HG02623 (cell line): ENCODE measurements around the gene SCMH1.

Experiments used
- ATAC-seq: cut with Tn5 transposase; IDR thresholded peaks from one replicate; pipeline ENCODE4 v1.9.1; 2021; ENCODE audit warnings: moderate library complexity; ENCODE audit not compliant: unreplicated experiment

SCMH1 gene

DNA sequence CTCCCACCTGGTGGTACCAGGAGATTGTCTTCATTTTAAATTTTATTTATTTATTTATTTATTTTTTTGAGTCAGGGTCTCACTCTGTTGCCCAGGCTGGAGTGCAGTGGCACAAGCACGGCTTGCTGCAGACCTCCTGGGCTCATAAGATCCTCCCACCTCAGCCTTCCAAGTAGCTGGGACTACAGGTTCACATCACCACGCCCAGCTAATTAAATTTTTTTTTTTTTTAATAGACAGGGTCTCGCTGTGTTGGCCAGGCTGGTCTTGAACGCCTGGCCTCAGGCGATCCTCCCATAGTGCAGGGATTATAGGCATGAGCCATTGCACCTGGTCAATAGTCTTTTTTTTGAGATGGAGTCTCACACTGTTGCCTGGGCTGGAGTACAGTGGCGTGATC lies 229.1 kb downstream of the SCMH1 start:
- ATAC-seq, result no peak

DNA sequence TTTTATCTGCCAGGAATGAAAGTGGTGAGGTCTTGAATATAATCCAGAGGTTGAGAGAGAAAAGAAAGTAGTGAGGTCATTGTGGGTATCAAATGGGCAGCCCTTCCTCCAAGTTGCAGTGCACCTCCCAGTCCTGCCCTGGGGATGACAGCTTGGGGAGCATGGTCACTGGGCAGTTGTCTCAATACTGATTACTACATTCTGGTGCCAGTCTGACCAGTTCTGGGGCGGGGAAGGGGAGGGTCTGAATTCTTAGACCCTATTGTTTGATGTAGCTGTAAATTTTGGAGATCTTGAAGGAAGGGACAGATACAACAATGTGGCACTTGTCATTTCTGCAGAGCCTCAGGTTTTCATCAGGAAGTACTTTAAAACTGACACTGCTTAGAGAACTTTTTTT lies 231.8 kb downstream of the SCMH1 start:
- no peak for ATAC-seq

DNA sequence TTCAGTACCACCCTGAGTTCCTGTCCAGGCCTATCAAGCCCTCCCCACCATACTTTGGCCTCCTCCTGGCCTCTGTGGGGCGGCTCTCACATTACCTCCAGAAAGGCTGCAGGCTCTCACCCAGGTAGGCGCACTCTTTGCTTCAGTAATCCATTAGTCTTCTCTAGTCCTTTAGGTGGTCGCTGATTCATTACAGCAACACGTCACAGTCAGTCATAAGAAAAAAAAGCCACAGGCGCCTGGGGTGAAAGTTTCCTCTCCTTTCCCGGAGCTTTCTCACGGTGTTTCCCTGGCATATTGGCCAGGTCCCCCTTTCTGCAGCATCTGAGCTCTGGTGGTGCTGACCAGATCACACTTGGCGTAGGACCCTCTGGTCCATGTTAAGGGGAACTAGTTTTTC lies 232.6 kb downstream of the SCMH1 start:
- no peak for ATAC-seq

DNA sequence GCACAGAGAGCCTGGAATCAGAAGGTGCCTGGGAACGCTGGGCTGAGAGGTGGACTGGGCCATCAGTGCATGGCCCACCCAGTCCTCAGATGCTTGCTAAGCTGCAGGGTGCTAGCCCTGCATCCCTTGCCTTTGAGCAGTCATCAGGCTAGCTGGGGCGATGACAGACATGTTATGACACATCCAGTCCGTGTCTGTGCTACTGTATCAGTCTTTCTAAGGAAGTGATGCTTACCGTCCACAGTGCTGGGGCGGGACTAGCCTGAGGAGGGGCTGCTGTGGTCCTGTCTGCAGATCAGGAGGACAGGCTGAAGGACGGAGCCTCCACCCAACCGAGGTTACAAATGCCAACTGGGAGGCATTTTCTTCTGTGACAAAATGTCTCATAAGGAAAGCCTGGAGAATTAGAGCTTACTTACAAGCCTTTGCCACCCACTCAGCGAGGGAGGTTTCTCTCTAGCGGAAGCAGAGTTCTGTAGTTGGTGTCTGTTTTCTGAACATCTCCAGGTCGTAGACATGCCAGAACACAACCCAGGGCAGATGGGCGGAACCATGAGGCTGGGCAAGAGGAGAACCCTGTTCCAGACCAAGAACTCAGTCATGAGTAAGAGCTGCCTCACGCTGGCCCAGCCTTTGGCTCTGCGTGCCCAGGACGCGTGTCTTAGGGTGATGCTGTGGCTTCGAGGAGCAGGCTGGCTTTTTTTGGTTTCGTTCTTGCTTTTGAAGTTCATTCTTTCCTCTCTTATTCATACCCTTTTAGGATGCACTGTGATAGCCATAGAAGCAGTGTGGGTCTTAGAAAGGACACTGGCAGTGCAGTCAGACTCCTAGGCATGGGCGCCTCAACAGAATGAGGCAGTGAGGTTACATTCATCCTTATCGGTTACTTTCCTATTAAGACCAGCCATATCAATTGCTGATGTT lies 234.9 kb downstream of the SCMH1 start:
- no peak for ATAC-seq

DNA sequence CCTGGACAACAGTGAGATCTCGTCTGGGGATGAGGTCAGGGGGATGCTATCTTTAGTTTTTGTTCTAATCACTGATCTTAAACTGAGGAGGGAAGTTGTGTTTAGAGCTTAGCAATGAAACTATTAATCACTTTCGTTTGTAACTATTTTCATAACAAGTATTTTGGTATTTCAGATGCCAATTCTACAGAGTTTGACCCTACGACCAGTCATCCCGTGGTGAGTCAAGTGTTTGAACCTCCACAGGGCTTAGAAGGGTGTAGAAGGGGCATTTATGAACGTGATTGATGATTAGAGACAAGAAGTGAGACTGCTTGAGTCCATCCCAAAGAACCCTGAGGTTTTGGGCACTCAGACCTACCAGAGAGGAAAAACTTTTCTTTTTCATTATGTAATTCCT lies 236.2 kb downstream of the SCMH1 start:
- no peak for ATAC-seq

DNA sequence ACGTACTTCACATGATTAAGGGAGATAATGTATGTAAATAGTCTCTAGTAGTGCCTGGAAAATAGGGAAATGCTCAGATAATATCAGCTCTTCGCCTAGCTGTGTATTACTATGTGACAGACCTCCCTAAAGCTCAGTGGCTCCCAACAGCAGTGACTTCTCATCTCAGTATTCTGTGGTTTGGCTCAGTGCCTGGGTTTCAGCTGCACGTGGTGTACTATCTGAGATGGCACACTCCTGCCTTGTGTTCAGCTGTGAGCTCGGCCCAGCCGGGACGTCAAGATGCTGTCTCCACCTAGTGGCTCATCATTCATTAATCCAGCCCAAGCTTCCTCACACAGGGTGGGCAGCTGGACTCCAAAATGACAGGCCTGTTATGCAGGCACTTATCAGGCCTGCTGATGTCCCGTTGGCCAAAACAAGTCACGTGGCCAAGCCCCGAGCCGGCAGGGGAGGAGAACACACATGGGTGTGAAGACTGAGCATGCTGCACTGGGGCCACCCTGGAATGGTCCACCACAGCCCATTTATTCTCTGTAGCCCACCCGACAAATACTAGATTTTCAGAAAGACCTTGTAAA lies 238.4 kb downstream of the SCMH1 start:
- peak; percentile 95 for ATAC-seq

DNA sequence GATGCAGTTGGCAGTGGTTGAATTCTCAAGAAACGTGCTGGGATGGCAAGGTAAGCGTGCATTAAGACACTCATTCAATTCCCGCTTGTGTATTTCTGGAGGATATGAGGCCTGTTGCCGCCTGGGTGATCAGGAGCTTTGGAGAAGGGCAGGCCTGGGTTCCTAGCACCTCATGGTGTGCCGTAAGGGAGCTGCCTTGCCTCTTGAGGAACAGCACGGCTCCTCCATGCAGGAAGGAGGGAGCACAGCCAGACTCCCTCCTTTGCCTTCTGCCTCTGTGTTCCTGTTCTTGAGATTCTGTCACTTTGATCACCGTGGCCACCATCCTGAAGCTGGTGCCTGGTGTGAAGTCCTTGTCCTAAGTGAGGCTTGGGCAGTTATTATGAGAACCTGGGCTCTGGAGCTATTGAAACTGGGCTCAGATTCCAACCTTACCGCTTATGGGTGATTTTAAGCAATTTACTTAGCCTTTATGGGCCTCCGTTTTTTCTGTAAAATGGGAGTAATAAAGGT lies 238.9 kb downstream of the SCMH1 start:
- ATAC-seq, result no peak

DNA sequence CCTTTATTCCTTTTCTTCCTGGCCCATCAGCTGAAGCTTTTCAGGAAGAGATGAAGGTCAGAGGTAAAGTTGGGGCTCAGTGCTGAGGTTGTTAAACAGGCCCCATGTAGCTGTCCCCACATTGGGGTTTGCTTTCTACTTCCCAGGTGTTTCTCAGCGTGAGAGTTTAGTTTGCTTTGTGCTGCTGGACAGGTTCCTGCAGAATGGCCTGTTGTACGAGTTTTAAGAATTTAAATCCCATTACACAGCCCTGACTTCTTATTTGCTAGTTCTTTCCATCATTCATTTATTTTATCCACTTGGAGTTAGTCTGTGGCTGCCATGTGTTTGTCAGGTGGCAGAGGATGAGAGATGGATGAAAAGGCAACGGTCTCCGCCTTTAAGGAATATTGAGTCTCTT lies 243.4 kb downstream of the SCMH1 start:
- ATAC-seq, result no peak

DNA sequence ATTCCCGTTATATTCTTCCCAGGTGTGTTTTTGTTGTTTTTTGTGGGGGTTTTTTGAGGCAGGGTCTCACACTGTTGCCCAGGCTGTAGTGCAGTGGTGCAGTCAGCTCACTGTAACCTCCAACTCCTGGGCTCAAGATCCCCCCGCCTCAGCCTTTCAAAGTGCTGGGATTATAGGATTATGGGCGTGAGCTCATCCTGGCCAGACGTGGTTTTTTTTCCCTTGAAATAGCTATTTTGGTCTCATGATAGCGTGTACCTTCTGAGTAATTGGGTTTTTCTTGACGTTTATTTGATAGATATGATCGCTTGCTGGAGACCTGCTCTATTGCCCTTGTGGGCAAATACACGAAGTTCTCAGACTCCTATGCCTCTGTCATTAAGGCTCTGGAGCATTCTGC lies 245.0 kb downstream of the SCMH1 start:
- no peak for ATAC-seq

DNA sequence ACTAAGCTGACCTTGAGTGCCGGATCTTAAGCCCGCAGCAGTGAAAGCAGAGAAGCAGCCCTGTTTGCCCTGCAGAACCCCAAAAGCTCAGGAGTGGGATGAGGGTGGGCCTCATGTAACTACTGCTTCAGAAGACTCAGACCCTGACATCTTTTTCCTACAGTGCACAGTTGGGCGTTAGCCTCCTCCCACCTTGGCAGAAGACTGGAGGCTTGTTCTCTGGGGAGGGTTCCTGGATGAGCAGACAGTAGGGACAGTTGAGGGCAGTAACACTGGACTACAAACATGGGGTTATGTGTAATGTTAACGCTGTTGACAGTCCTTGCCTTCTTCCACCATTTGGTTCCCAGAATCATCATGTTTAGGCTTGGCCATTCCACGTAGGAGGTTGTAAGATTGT lies 253.0 kb downstream of the SCMH1 start:
- ATAC-seq, result no peak

DNA sequence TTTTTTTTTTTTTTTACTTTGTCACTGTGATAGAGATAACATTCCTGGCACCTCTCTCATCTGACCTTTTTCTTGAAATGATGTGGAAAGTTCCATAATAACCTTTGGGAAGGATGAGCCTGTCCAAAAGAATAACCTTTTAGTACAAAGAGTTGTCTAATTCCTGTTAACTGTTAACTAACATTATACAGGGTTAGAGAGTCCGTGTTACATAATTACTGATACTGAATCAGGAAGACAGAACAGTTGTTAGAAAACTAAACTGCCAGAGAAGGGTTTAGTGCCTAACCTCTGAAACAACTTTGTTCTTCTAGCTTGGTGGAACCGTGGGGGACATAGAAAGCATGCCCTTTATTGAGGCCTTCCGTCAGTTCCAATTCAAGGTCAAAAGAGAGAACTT lies 253.8 kb downstream of the SCMH1 start:
- ATAC-seq, result no peak

DNA sequence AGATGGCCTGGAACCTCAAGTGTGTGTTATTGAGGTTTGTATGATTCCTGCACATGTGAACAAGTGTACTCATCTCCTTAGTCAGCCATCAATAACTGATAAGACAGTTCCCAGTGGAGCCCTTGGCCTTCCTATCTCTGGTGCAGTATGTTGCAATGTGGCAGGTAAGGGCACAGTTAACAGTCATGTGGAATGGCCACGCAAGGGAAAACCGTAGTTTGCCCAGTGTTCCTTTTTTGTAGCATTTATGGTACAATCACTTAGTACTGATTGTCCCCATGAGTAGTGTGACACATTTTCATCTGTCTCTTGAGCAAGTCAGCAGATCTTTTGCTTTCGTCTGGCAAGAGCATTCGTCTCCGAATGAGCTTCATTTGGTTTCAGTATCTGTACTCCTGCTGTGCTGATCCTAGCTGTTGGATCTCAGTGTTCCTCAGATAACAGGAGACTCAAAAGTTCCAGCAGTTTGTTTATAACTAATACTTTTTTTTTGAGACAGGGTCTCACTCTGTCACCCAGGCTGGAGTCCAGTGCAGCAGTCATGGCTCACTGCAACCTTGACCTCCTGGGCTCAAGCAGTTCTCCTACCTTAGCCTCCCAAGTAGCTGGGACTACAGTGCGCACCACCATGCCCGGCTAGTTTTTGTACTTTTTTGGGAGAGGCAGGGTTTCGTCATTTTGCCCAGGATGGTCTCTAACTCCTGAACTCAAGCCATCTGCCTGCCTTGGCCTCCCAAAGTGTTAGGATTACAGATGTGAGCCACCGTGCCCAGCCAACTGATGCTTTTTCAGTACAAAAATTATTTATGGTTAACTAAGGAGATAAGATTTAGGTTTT lies 254.4 kb downstream of the SCMH1 start:
- ATAC-seq, result no peak

DNA sequence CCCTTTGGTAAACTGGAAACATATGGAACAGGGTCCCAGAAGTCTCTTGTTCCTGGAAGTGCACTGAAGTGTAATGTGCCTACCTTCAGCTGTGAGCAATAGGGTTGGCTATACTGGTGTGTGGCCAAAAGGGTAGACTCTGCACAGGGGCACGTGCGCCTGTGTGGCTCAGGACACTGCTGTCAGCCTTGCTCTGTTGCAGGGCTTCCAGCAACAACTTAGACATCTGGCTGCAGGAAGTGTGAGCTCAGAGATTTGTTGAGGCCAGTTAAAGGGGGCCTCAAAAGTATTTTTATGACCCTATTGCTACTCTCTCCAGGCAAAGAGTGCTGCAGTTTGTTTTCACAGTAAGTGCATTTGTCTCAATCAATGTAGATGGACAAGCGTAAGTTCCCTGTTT lies 255.2 kb downstream of the SCMH1 start:
- no peak for ATAC-seq

DNA sequence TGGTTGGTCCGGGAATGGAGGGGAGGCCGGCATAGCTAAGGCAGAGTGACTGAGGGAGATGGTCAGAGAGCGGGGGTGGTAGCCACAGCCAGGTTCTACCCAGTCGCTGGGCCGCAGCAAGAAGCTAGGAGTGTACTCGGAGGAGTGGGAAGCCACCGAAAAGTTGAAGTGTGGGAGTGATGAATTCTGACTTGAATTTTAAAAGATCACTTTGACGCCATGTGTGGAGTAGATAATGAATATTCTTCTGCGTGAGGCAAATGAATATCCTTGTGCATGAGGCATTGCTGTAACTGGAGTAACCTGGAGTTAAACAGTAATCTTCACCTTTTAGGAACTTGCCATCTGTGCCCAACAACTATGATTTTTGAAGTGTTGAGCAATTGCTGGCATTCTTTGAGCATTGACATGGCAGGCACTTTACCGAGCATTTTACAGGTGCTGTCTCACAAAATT lies 255.8 kb downstream of the SCMH1 start:
- ATAC-seq, result no peak

DNA sequence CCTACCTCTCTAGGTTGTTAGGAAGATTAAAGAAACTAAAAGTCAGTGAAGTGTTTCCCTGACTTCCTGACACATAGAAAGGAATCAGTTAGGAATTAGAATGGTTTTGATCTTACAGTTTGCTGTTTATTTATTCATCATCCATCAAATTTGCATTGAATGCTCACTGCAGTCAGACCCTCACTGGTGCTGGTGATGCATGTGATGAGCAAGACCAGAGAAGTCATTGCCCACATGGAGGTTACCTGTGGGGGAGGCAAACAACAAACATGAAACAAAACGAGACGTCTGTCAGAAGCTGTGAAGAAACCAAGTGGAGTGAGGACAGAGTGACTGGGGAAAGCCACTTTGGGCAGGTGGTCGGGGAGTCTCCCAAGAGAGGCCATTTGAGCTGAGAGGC lies 256.2 kb downstream of the SCMH1 start:
- no peak for ATAC-seq

DNA sequence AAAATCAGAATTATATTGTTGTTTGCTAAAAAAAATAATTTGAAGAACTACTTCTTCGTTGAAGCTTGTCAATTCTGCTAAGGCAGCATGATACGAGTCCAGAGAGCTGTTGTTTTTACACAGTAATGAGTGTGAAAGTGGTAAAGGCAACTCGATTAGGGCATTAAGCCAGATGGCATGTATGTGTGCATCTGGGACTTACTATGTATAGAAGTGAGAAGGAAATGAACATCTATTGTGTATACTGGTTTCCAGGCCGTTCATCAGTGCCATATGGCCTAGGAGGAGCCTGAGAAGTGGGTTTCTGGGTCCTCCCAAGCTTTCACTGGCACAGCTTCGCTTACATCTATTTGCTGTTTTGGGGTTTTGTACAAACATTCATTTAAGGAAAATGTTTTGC lies 256.9 kb downstream of the SCMH1 start:
- no peak for ATAC-seq

DNA sequence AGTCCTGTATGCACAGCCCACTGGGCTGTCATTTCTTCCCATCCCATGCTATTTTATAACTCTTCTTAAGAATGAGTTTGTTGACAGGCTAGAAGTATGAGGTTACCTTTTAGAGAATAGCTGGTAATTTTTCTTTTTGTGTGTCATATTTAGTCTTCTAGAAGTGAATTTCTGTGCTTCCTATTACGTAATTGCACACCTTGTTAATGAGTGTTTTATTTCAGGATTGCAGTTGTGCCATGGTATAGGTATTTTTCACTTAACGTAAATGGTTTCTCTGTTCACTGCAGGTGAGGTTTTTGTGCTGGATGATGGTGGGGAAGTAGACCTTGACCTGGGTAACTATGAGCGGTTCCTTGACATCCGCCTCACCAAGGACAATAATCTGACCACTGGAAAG lies 257.6 kb downstream of the SCMH1 start:
- ATAC-seq, result no peak

DNA sequence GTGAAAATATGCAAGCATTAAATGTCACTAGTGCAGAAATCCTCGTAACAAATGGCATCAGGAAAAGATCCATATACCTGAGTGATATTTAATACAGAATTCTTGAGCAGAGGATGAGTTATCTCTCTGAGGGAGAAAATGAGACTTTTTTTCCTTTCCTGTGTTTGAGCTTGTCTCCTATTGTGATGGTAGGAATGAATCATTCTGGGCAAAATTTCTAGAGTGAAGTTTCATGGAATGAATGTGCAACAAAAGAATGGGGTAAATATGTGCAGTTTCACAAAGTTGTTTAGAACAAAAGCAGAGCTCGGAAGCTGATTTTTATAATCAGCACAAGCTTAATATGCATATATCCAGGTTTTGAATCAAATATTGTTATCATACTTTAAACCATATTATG lies 258.0 kb downstream of the SCMH1 start:
- no peak for ATAC-seq

DNA sequence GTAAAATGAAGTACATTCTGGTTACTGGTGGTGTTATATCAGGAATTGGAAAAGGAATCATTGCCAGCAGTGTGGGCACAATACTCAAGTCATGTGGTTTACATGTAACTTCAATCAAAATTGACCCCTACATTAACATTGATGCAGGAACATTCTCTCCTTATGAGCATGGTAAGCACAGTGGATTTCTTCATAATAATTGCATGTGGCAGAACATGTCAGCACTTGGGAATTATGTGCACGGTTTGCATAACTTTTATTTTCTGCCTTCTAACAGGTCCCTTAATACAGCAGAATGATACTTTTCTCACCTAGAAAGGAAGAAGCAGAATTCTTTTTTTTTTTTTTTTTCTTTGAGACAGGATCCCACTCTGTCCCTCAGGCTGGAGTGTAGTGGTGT lies 258.8 kb downstream of the SCMH1 start:
- ATAC-seq, result no peak

DNA sequence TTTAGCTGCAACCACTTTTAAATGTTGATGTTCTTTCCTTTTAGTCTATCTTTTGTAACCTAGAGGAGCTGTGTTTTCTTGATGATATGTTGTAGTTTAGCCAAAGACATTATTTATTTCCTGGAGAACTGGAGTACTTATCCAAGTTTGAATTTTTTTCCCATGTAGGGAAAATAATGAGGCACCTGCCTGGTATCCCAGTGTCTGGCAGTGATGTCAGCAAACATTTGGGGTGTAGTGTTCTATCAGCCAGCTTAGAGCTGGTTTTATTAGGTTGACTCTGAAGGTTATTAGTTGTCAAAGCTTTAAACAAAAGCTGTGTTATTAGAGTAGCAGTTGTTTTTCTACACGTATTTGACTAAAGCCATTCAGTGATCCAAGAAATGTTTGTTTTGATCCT lies 259.4 kb downstream of the SCMH1 start:
- ATAC-seq, result no peak

DNA sequence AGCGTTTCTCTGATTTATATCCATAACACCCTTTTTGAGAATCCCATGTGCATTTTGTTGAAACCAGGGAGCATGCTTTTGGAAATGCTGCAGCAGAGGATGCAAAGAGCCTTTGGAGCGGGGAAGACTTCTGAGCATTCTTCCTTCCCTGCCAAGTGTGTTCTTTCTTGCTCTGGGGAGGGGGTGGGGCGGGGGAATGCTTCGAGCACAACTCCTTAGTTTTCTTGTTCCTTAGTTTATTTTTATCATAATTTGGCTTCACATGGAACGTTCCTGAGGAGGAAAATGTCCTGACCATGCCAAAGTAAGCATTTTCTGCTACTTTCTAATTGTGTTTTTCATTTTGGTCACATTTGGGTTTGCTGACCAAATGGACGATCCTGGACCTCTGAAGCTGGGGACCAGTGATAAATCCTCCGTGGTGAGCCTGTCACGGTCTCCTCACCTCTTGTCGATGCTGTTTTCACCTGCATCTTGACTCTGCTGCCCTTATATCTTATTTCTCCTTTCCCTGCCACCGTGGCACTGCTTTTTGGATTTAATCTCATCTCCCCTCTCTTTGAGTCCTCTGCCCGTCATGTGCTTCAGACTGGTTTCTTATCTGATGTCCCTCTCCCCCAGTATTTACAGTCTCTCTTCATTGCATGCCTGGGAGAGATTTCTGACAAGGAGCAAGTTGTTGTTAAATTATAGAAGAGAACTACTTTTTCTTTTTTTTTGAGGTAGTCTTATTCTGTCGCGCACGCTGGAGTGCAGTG lies 260.2 kb downstream of the SCMH1 start:
- ATAC-seq, result no peak
